ACHN (cell line): ENCODE data around the gene NDUFS8.
"Not testable (repeated sequence)": the region's sequence is repeated elsewhere in the genome, so short reads cannot be mapped to it uniquely, and the experiment has no call there.

ENCODE experiments used
- DNase-seq: peaks from one replicate; pipeline ENCODE4 v3.0.0-alpha.2; 2015
- in situ Hi-C: cut with HindIII; loops from 2 replicates; pipeline ENCODE4 v1.10.0; 2017; ENCODE audit warnings: low sequenced_read_pairs, low pct_ligation_motif_present, low pct_unique_long_range_greater_than_20kb

The NDUFS8 gene

GRCh38 chr11:68030318-68031143 lies at the start of gene NDUFS8:
NDUFS8 (plus strand) TSS chr11:68030681; CDS start chr11:68032152, 1,471 bp downstream.
- peak; percentile 98 for DNase-seq
- in situ Hi-C loops: no loop called here

- in situ Hi-C loops, DNase-seq: not testable (repeated sequence)
Observed at GRCh38 chr11:67981226-67981625, 49.3 kb upstream of the NDUFS8 start.

DNA sequence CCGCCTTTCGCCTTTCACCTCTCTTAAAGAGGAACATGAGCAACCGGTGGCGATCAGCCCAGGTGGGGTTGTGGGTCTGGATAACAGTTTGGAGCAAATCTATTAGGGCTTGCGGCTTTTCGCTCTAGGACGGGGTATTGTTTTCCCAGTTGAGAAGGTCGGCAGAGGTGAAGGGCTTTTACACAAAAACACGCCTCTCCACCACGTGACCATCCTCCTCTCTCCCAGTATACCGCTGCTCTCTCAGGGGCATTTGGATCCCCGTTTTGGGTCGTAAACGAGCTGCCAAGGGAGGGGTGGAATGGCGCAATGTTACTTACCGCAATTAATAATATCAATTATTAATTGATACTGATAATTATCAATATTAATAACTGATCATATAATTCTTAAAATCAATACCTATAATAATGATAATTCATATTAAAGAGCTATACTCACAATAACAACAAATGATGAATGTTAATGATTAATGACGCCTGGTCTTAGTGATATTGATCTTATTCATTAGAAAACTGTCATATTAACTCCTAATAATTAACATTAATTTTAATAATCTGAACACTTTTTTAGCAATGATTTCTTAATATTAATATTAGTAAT lies 48.1 kb upstream of the NDUFS8 start:
- in situ Hi-C loops, DNase-seq: not testable (repeated sequence)

- in situ Hi-C loops: no loop called here
- DNase-seq: no peak
Observed at GRCh38 chr11:67983951-67984350, 46.5 kb upstream of the NDUFS8 start.

- DNase-seq, in situ Hi-C loops: not testable (repeated sequence)
Observed at GRCh38 chr11:67985302-67985701, 45.2 kb upstream of the NDUFS8 start.

- DNase-seq, in situ Hi-C loops: not testable (repeated sequence)
Observed at GRCh38 chr11:67990546-67991346, 39.7 kb upstream of the NDUFS8 start.

DNA sequence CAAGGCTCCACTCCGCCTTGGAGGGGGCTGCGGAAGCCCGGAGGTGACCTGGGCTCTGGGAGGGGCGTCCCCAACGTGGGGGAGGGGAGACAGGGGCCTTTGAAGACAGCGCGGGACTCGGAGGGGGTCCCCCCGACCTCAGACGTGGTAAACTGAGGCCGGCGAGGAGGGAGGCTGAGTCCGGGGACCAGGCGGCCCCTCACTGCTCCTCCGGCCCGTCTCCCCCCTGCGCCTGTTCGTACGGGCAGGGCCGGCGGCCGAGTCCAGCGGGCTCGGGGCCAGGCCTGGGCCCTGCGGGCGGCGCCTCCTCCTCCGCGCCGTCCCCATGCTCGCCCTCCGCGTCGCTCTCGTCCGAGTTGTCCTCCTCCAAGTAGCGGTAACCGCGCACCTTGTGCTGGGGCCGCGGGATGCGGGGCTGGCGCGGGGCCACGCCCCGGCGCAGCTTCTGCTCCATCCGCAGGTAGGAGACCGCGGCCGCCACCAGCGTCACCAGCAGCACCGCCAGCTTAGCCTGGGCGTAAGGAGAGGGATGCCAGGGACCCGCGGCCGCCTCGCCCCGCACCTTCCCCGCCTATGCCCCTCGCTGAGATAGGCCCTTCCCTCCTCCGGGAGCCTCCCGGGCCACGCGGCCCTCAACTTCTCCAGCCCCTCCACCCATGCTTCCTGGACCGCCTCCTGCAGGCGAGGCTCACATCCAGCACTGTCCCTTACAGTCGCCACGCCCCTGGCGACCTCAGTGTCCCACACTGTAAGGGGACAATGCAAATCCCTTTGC lies 38.9 kb upstream of the NDUFS8 start:
- DNase-seq, in situ Hi-C loops: not testable (repeated sequence)

DNA sequence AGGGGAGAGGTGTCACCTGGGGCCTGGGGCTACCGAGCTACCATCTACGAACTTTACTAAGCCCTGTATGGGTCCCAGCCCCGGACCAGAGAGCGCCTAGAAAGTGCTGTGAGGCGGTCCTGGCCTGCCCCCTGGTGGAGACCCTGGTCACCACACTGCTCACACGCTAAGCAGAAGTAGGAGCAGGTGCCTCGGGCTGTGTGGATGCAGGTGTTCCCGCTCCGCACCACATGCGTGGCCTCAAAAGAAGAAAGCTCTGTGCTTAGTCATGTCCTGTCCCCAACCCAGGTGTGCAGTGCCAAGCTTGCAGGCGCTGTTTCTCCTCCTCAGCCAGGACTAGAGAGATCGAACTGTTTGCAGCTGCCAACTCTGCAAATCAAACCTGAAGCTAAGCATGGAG lies 36.7 kb upstream of the NDUFS8 start:
- in situ Hi-C loops: not testable (repeated sequence)

DNA sequence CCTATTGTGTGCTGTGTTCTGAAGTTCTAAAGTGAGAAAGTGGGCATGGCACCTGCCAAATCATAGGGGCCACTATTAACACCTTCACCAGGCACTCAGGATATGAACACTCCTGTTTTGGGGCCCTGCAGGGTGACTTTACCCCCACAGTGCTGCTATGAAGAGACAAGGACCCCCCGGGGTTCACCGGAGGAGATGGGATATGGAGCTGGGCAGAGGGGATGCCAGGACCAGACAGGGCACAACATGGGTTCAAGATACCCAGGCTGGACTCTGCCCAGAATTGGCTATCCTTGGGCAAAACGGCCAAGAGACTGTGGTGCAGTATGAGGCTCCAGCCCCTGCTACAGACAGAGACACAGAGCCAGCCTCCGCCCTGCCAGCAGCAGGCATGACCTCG lies 36.1 kb upstream of the NDUFS8 start:
- DNase-seq, in situ Hi-C loops: not testable (repeated sequence)

More for the DNA sequence above, 36.7 kb upstream of the NDUFS8 start:
- DNase-seq: not testable (repeated sequence)

GRCh38 chr11:67995129-67995528 lies 35.4 kb upstream of the NDUFS8 start:
- DNase-seq, in situ Hi-C loops: not testable (repeated sequence)

GRCh38 chr11:67995579-67995978 lies 34.9 kb upstream of the NDUFS8 start:
- DNase-seq, in situ Hi-C loops: not testable (repeated sequence)

GRCh38 chr11:67996051-67996450 lies 34.4 kb upstream of the NDUFS8 start:
- no peak for DNase-seq
- in situ Hi-C loops: no loop called here

- DNase-seq: no peak
- in situ Hi-C loops: no loop called here
Observed at GRCh38 chr11:67996622-67997474, 33.6 kb upstream of the NDUFS8 start.

DNA sequence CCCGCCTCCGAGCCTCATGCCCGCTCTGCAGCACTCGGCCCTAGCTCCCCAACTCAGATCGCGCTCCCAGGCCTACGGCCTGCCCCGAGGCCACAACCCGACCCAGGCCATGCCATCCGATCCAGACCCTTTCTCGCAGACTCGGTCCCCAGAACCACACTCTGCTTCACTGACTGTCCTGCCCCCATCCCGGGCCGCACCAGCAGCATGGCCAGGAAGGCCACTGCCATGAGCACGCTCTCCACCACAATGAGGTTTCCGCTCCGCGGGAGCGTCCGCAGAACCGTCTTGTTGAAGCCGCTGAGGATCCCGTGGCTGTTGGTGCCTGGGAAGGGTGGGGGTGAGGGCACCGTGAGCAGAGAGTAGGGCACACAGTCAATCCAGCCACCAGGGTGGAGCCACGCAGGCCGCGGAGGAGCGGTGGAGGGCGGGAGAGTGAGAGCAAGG lies 33.0 kb upstream of the NDUFS8 start:
- DNase-seq: no peak
- in situ Hi-C loops: no loop called here

- DNase-seq: no peak
- in situ Hi-C loops: no loop called here
Observed at GRCh38 chr11:67998150-67999045, 32.1 kb upstream of the NDUFS8 start.

DNA sequence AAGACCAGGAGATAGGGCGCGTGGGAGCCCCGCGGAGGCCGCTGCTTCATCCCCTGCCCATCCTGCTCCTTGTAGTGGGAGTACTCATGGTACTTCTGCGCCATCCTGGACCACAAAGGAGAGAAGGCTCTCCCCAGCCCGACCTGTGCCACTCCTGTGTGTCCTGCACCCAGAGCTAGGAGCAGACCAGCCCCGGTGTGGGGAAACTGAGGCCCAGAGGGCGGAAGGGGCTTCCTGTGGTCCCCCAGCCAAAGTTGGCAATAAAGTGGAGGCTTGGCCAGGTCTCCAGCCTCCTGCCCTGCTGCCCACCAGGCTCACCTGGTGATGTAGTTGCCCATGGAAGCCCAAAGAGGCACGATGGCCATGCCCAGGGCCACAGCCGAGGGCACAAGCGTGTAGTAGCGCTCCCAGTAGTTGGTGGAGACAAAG lies 31.3 kb upstream of the NDUFS8 start:
- no peak for DNase-seq
- in situ Hi-C loops: no loop called here
